SKM-1 treated with dmso at 0.1 percent for 144 hours (cell line): ENCODE results near the gene GPR157.

ENCODE experiments used
- DNase-seq: peaks from one replicate; lab custom pipeline; 2025; ENCODE audit not compliant: unreplicated experiment; lab: John Stamatoyannopoulos, UW

GPR157 gene

GRCh38 chr1:9119745-9120144 is 9.2 kb downstream of the GPR157 start:
- no peak for DNase-seq

- no peak for DNase-seq
Measured at GRCh38 chr1:9118186-9118585, 10.7 kb downstream of the GPR157 start.

GRCh38 chr1:9115351-9116205 is 13.3 kb downstream of the GPR157 start:
- DNase-seq, result no peak

GRCh38 chr1:9112961-9113880 is 15.7 kb downstream of the GPR157 start:
- DNase-seq, result no peak

- no peak for DNase-seq
Measured at GRCh38 chr1:9111957-9112356, 16.9 kb downstream of the GPR157 start.

GRCh38 chr1:9111357-9111691 is 17.6 kb downstream of the GPR157 start:
- no peak for DNase-seq

- DNase-seq, result peak; percentile 76
Measured at GRCh38 chr1:9110669-9111356, 18.1 kb downstream of the GPR157 start.

- DNase-seq, result no peak
Measured at GRCh38 chr1:9108056-9108665, 20.7 kb downstream of the GPR157 start.

- DNase-seq, result no peak
Measured at GRCh38 chr1:9107136-9107535, 21.8 kb downstream of the GPR157 start.

- DNase-seq, result no peak
Measured at GRCh38 chr1:9106286-9106685, 22.6 kb downstream of the GPR157 start.

GRCh38 chr1:9105336-9105867 is 23.5 kb downstream of the GPR157 start:
- no peak for DNase-seq

- DNase-seq, result peak; percentile 74
Measured at GRCh38 chr1:9101510-9102146, 27.3 kb downstream of the GPR157 start.

GRCh38 chr1:9100471-9101043 is 28.3 kb downstream of the GPR157 start:
- DNase-seq, result no peak

GRCh38 chr1:9099555-9099954 is 29.3 kb downstream of the GPR157 start:
- no peak for DNase-seq

- no peak for DNase-seq
Measured at GRCh38 chr1:9097947-9098705, 30.8 kb downstream of the GPR157 start.

- no peak for DNase-seq
Measured at GRCh38 chr1:9095818-9096217, 33.1 kb downstream of the GPR157 start.

- peak; percentile 83 for DNase-seq
Measured at GRCh38 chr1:9093996-9094595, 34.8 kb downstream of the GPR157 start.

GRCh38 chr1:9093581-9093980 is 35.3 kb downstream of the GPR157 start:
- DNase-seq, result peak; percentile 80

GRCh38 chr1:9093091-9093490 is 35.8 kb downstream of the GPR157 start:
- peak; percentile 49 for DNase-seq
